GM23248 (cell line): Measurements from ENCODE around the gene ELF1. TPM values are rescaled to one million over a fixed set of nuclear protein-coding genes. Genes with fewer than 3 reads are reported as not detected.

Experiments used
- DNase-seq: peaks from one replicate; pipeline ENCODE4 v3.0.0-alpha.2; 2015
- H2AFZ ChIP-seq: fragments of 200-600 bp; sonication (generic); 2 replicates; pipeline ENCODE4 v1.6.1; 2016; ENCODE audit warnings: antibody characterized with exemption
- H3F3A ChIP-seq: fragments of 200-600 bp; sonication (generic); 2 replicates; pipeline ENCODE4 v1.6.1; 2016; ENCODE audit warnings: mild to moderate bottlenecking, antibody characterized with exemption, mixed run types; ENCODE audit not compliant: insufficient read depth
- H3K27ac ChIP-seq: fragments of 200-600 bp; sonication (generic); 2 replicates; pipeline ENCODE4 v1.5.1; 2016; ENCODE audit warnings: mild to moderate bottlenecking
- H3K27me3 ChIP-seq: fragments of 200-600 bp; sonication (generic); replicated peaks from 2 replicates; pipeline ENCODE4 v1.6.1; 2016; ENCODE audit warnings: mild to moderate bottlenecking; ENCODE audit not compliant: insufficient read depth
- H3K36me3 ChIP-seq: fragments of 200-600 bp; sonication (generic); 2 replicates; pipeline ENCODE4 v1.6.1; 2016; ENCODE audit warnings: low read depth, mild to moderate bottlenecking
- H3K4me1 ChIP-seq: fragments of 200-600 bp; sonication (generic); 2 replicates; pipeline ENCODE4 v1.6.1; 2016; ENCODE audit warnings: mild to moderate bottlenecking; ENCODE audit not compliant: insufficient read depth
- H3K4me2 ChIP-seq: fragments of 200-600 bp; sonication (generic); one replicate; pipeline ENCODE4 v1.6.1; 2016; ENCODE audit warnings: mild to moderate bottlenecking; ENCODE audit not compliant: unreplicated experiment
- H3K4me3 ChIP-seq: fragments of 200-600 bp; sonication (generic); 2 replicates; pipeline ENCODE4 v1.5.1; 2016; ENCODE audit warnings: mild to moderate bottlenecking
- H3K79me2 ChIP-seq: fragments of 200-600 bp; sonication (generic); 2 replicates; pipeline ENCODE4 v1.6.1; 2016; ENCODE audit warnings: mild to moderate bottlenecking; ENCODE audit not compliant: insufficient read depth
- H3K9ac ChIP-seq: fragments of 200-600 bp; sonication (generic); 2 replicates; pipeline ENCODE4 v1.6.1; 2016; ENCODE audit warnings: mild to moderate bottlenecking
- H3K9me2 ChIP-seq: fragments of 200-600 bp; sonication (generic); 2 replicates; pipeline ENCODE4 v1.6.1; 2016; ENCODE audit warnings: mixed run types, mild to moderate bottlenecking, moderate library complexity; ENCODE audit not compliant: insufficient read depth
- H3K9me3 ChIP-seq: fragments of 200-600 bp; sonication (generic); one replicate; pipeline ENCODE4 v1.6.1; 2017; ENCODE audit warnings: low read depth
- H4K20me1 ChIP-seq: fragments of 200-600 bp; sonication (generic); 2 replicates; pipeline ENCODE4 v1.6.0; 2016; ENCODE audit not compliant: insufficient read depth
- EZH2 ChIP-seq: fragments of 200-600 bp; sonication (generic); IDR thresholded peaks from 2 replicates; pipeline ENCODE4 v1.6.1; 2018; ENCODE audit warnings: antibody characterized with exemption, mild to moderate bottlenecking; ENCODE audit not compliant: insufficient read depth, poor library complexity, severe bottlenecking
- EZH2phosphoT487 ChIP-seq: fragments of 200-600 bp; sonication (generic); IDR thresholded peaks from 2 replicates; pipeline ENCODE4 v1.6.1; 2018; ENCODE audit warnings: antibody characterized with exemption, moderate library complexity, mild to moderate bottlenecking, low read depth; ENCODE audit not compliant: insufficient read depth
- WGBS, 2 experiments: methylation state at CpG; one replicate each; pipeline ENCODE4 v1.1.6; 2015 to 2017; ENCODE audit warnings: low lambda C conversion rate in 2 of 2, low coverage in 1 of 2; ENCODE audit errors: missing lambda C conversion rate in 2 of 2; 5-methylcytosine and 5-hydroxymethylcytosine counted together
- in situ Hi-C: fragments of 300-500 bp; cut with MboI; formaldehyde crosslinking; loops from 2 replicates; pipeline ENCODE4 v1.15.0; 2020
- polyA plus RNA-seq: library from polyadenylated mRNA; unstranded; fragments of >200 nt; fragmentation: Nextera tagmentation; extraction: Ambion mirVana; gene quantifications from 2 replicates; pipeline ENCODE4 v1.2.1, GENCODE V29; 2016
- total RNA-seq: library from RNA; depleted of rRNA; stranded (reverse); fragments of >200 nt; shearing (Covaris generic); gene quantifications from 2 replicates; pipeline ENCODE4 v1.2.3, GENCODE V29; 2014

The ELF1 gene
- total and polyA plus RNA-seq, 2 experiments from 2014 or later = 36.1 to 42.7 TPM

GRCh38 chr13:41007744-41008128, 11.4 kb downstream of the ELF1 start:
- H4K20me1 ChIP-seq = peaks cover 3% of the 10 kb centered on the region; the same call in 1 of the 2 replicates
- peak; percentile 76 for DNase-seq
- H3K4me1 ChIP-seq = peaks cover 38% of the 10 kb centered on the region
- no peak for TF ChIP-seq EZH2phosphoT487
- TF ChIP-seq EZH2 = no peak
- H3K27me3 ChIP-seq = no peaks in the 10 kb centered on the region
- peaks cover 95% of the 10 kb centered on the region for H3K79me2 ChIP-seq
- WGBS, 2 experiments = 27 to 34% methylated on average over 3 of the region's 3 CpGs
- H3K36me3 ChIP-seq = no peaks in the 10 kb centered on the region
- no peaks in the 10 kb centered on the region for H3K9me3 ChIP-seq
- H2AFZ ChIP-seq = no peak overlapping the region
- in situ Hi-C loops = no loop called here
- H3K27ac ChIP-seq = peak overlapping the region; percentile 85
- H3K9ac ChIP-seq = peak overlapping the region; percentile 49
- no peaks in the 10 kb centered on the region for H3K9me2 ChIP-seq
- H3K4me2 ChIP-seq = peak overlapping the region; percentile 68
- H3F3A ChIP-seq = peaks cover 33% of the 10 kb centered on the region
- peak overlapping the region; percentile 38 for H3K4me3 ChIP-seq

- Histone ChIP-seq H3F3A (peaks cover 33% of the 10 kb centered on the region), H3K36me3 (no peaks in the 10 kb centered on the region), H3K9me2 (no peaks in the 10 kb centered on the region), H3K27me3 (no peaks in the 10 kb centered on the region), H3K4me1 (peaks cover 38% of the 10 kb centered on the region), H3K79me2 (peaks cover 95% of the 10 kb centered on the region), H3K27ac (peak overlapping the region; percentile 85), H4K20me1 (peaks cover 3% of the 10 kb centered on the region; the same call in 1 of the 2 replicates), H3K4me2 (peak overlapping the region; percentile 68), H3K4me3 (peak overlapping the region; percentile 38), H3K9ac (peak overlapping the region; percentile 49; the same call in 1 of the 2 replicates), H3K9me3 (no peaks in the 10 kb centered on the region), H2AFZ (no peak overlapping the region)
- no peak for DNase-seq
- TF ChIP-seq EZH2 (no peak), EZH2phosphoT487 (no peak)
- 71 to 73% methylated on average over 6 of the region's 6 CpGs for WGBS, 2 experiments
- in situ Hi-C loops = no loop called here
Observed at GRCh38 chr13:41006978-41007743, 12.0 kb downstream of the ELF1 start.

- H2AFZ ChIP-seq = no peak overlapping the region
- peaks cover 3% of the 10 kb centered on the region; the same call in 1 of the 2 replicates for H4K20me1 ChIP-seq
- no peaks in the 10 kb centered on the region for H3K9me3 ChIP-seq
- H3K9me2 ChIP-seq = no peaks in the 10 kb centered on the region
- H3K79me2 ChIP-seq = peaks cover 95% of the 10 kb centered on the region
- DNase-seq = no peak
- no peak overlapping the region for H3K4me3 ChIP-seq
- no peak overlapping the region for H3K9ac ChIP-seq
- in situ Hi-C loops = no loop called here
- no peaks in the 10 kb centered on the region for H3K27me3 ChIP-seq
- peaks cover 33% of the 10 kb centered on the region for H3F3A ChIP-seq
- TF ChIP-seq EZH2 (no peak), EZH2phosphoT487 (no peak)
- no peak overlapping the region for H3K27ac ChIP-seq
- no peaks in the 10 kb centered on the region for H3K36me3 ChIP-seq
- peaks cover 38% of the 10 kb centered on the region for H3K4me1 ChIP-seq
- H3K4me2 ChIP-seq = no peak overlapping the region
- WGBS, 2 experiments = 72 to 75% methylated on average over 3 of the region's 3 CpGs
Observed at GRCh38 chr13:41006306-41006705, 12.8 kb downstream of the ELF1 start.

- no peak overlapping the region for H3K27ac ChIP-seq
- in situ Hi-C loops = no loop called here
- H3K9me2 ChIP-seq = no peaks in the 10 kb centered on the region
- TF ChIP-seq EZH2 = no peak
- no peak for TF ChIP-seq EZH2phosphoT487
- no peaks in the 10 kb centered on the region for H3K36me3 ChIP-seq
- peaks cover 3% of the 10 kb centered on the region; the same call in 1 of the 2 replicates for H4K20me1 ChIP-seq
- no peak overlapping the region for H3K4me2 ChIP-seq
- peaks cover 33% of the 10 kb centered on the region for H3F3A ChIP-seq
- no peaks in the 10 kb centered on the region for H3K9me3 ChIP-seq
- peaks cover 95% of the 10 kb centered on the region for H3K79me2 ChIP-seq
- no peak overlapping the region for H2AFZ ChIP-seq
- DNase-seq = no peak
- H3K9ac ChIP-seq = no peak overlapping the region
- no peaks in the 10 kb centered on the region for H3K27me3 ChIP-seq
- H3K4me3 ChIP-seq = no peak overlapping the region
- peaks cover 38% of the 10 kb centered on the region for H3K4me1 ChIP-seq
Observed at GRCh38 chr13:41005704-41006103, 13.4 kb downstream of the ELF1 start.
